ENCODE measurements around the gene TMSB4X. TPM values are rescaled to one million over a fixed set of nuclear protein-coding genes. Genes with fewer than 3 reads are reported as not detected.

The TMSB4X gene
- polyA plus RNA-seq, 1 donor, result 2,768 TPM

GRCh38 chrX:12993826-12994225, 18.9 kb downstream of the TMSB4X start:
- Histone ChIP-seq H3K27ac (ENCODE audit: low read length) (no peak overlapping the region), H3K36me3 (ENCODE audit: control insufficient read depth, insufficient read depth, low read length) (no peaks in the 10 kb centered on the region), H3K27me3 (ENCODE audit: control insufficient read depth, insufficient read depth, low read length) (no peaks in the 10 kb centered on the region), H3K9me3 (ENCODE audit: control insufficient read depth, low read depth, low read length) (no peaks in the 10 kb centered on the region), H3K4me1 (ENCODE audit: control insufficient read depth, insufficient read depth, low read length) (peaks cover 18% of the 10 kb centered on the region), H3K4me3 (ENCODE audit: low read length) (no peak overlapping the region)
- DNase-seq, result no peak
- no CpG with 5 or more reads among the region's 1 CpG for WGBS (ENCODE audit: insufficient coverage, low lambda C conversion rate)

GRCh38 chrX:12994321-12994720, 19.4 kb downstream of the TMSB4X start:
- WGBS (ENCODE audit: insufficient coverage, low lambda C conversion rate), result no CpG with 5 or more reads among the region's 4 CpGs
- Histone ChIP-seq H3K27me3 (ENCODE audit: control insufficient read depth, insufficient read depth, low read length) (no peaks in the 10 kb centered on the region), H3K27ac (ENCODE audit: low read length) (no peak overlapping the region), H3K4me1 (ENCODE audit: control insufficient read depth, insufficient read depth, low read length) (peaks cover 20% of the 10 kb centered on the region), H3K4me3 (ENCODE audit: low read length) (no peak overlapping the region), H3K9me3 (ENCODE audit: control insufficient read depth, low read depth, low read length) (no peaks in the 10 kb centered on the region), H3K36me3 (ENCODE audit: control insufficient read depth, insufficient read depth, low read length) (no peaks in the 10 kb centered on the region)
- peak in 1 of 2 donors; percentile 56 for DNase-seq

GRCh38 chrX:12996934-12997435, 22.1 kb downstream of the TMSB4X start:
- no peaks in the 10 kb centered on the region for H3K36me3 ChIP-seq (ENCODE audit: control insufficient read depth, insufficient read depth, low read length)
- H3K4me1 ChIP-seq (ENCODE audit: control insufficient read depth, insufficient read depth, low read length), result peaks cover 33% of the 10 kb centered on the region
- H3K9me3 ChIP-seq (ENCODE audit: control insufficient read depth, low read depth, low read length), result no peaks in the 10 kb centered on the region
- no peaks in the 10 kb centered on the region for H3K27me3 ChIP-seq (ENCODE audit: control insufficient read depth, insufficient read depth, low read length)
- H3K27ac ChIP-seq (ENCODE audit: low read length), result peak overlapping the region; percentile 69
- H3K4me3 ChIP-seq (ENCODE audit: low read length), result no peak overlapping the region
- DNase-seq, result peak in 1 of 2 donors; percentile 43
- WGBS (ENCODE audit: insufficient coverage, low lambda C conversion rate), result no CpG with 5 or more reads among the region's 3 CpGs

- WGBS (ENCODE audit: insufficient coverage, low lambda C conversion rate), result no CpG with 5 or more reads among the region's 5 CpGs
- Histone ChIP-seq H3K4me3 (ENCODE audit: low read length) (no peak overlapping the region), H3K27me3 (ENCODE audit: control insufficient read depth, insufficient read depth, low read length) (no peaks in the 10 kb centered on the region), H3K4me1 (ENCODE audit: control insufficient read depth, insufficient read depth, low read length) (peaks cover 37% of the 10 kb centered on the region), H3K36me3 (ENCODE audit: control insufficient read depth, insufficient read depth, low read length) (no peaks in the 10 kb centered on the region), H3K9me3 (ENCODE audit: control insufficient read depth, low read depth, low read length) (no peaks in the 10 kb centered on the region), H3K27ac (ENCODE audit: low read length) (peak overlapping the region; percentile 69)
- DNase-seq, result peak in 1 of 2 donors; percentile 58
These were observed 23.2 kb downstream of the TMSB4X start for GRCh38 chrX:12997906-12998687.

- H3K4me1 ChIP-seq (ENCODE audit: control insufficient read depth, insufficient read depth, low read length), result peaks cover 41% of the 10 kb centered on the region
- H3K27ac ChIP-seq (ENCODE audit: low read length), result no peak overlapping the region
- H3K27me3 ChIP-seq (ENCODE audit: control insufficient read depth, insufficient read depth, low read length), result no peaks in the 10 kb centered on the region
- WGBS (ENCODE audit: insufficient coverage, low lambda C conversion rate), result 54% methylated on average over 3 of the region's 9 CpGs
- H3K36me3 ChIP-seq (ENCODE audit: control insufficient read depth, insufficient read depth, low read length), result no peaks in the 10 kb centered on the region
- H3K9me3 ChIP-seq (ENCODE audit: control insufficient read depth, low read depth, low read length), result no peaks in the 10 kb centered on the region
- H3K4me3 ChIP-seq (ENCODE audit: low read length), result no peak overlapping the region
- DNase-seq, result no peak
These were observed 24.5 kb downstream of the TMSB4X start for GRCh38 chrX:12999422-12999821.

- H3K4me3 ChIP-seq (ENCODE audit: low read length), result no peak overlapping the region
- no peaks in the 10 kb centered on the region for H3K27me3 ChIP-seq (ENCODE audit: control insufficient read depth, insufficient read depth, low read length)
- H3K27ac ChIP-seq (ENCODE audit: low read length), result peak overlapping the region; percentile 28
- H3K36me3 ChIP-seq (ENCODE audit: control insufficient read depth, insufficient read depth, low read length), result no peaks in the 10 kb centered on the region
- peaks cover 41% of the 10 kb centered on the region for H3K4me1 ChIP-seq (ENCODE audit: control insufficient read depth, insufficient read depth, low read length)
- DNase-seq, result peak in 1 of 2 donors; percentile 14
- no peaks in the 10 kb centered on the region for H3K9me3 ChIP-seq (ENCODE audit: control insufficient read depth, low read depth, low read length)
- no CpG with 5 or more reads among the region's 8 CpGs for WGBS (ENCODE audit: insufficient coverage, low lambda C conversion rate)
These were observed 25.4 kb downstream of the TMSB4X start for GRCh38 chrX:13000301-13000811.

- Histone ChIP-seq H3K27ac (ENCODE audit: low read length) (peak overlapping the region; percentile 83), H3K4me3 (ENCODE audit: low read length) (no peak overlapping the region), H3K4me1 (ENCODE audit: control insufficient read depth, insufficient read depth, low read length) (peaks cover 38% of the 10 kb centered on the region), H3K9me3 (ENCODE audit: control insufficient read depth, low read depth, low read length) (no peaks in the 10 kb centered on the region), H3K36me3 (ENCODE audit: control insufficient read depth, insufficient read depth, low read length) (no peaks in the 10 kb centered on the region), H3K27me3 (ENCODE audit: control insufficient read depth, insufficient read depth, low read length) (no peaks in the 10 kb centered on the region)
- WGBS (ENCODE audit: insufficient coverage, low lambda C conversion rate), result no CpG with 5 or more reads among the region's 5 CpGs
- DNase-seq, result no peak
These were observed 26.2 kb downstream of the TMSB4X start for GRCh38 chrX:13001097-13001496.

GRCh38 chrX:13001961-13002671, 27.2 kb downstream of the TMSB4X start:
- Histone ChIP-seq H3K27me3 (ENCODE audit: control insufficient read depth, insufficient read depth, low read length) (no peaks in the 10 kb centered on the region), H3K4me1 (ENCODE audit: control insufficient read depth, insufficient read depth, low read length) (peaks cover 37% of the 10 kb centered on the region), H3K36me3 (ENCODE audit: control insufficient read depth, insufficient read depth, low read length) (no peaks in the 10 kb centered on the region), H3K4me3 (ENCODE audit: low read length) (no peak overlapping the region), H3K9me3 (ENCODE audit: control insufficient read depth, low read depth, low read length) (no peaks in the 10 kb centered on the region), H3K27ac (ENCODE audit: low read length) (peak overlapping the region; percentile 83)
- peak; percentile 32 to 82 for DNase-seq
- 80% methylated on average over 2 of the region's 4 CpGs for whole genome bisulfite sequencing (ENCODE audit: insufficient coverage, low lambda C conversion rate)

GRCh38 chrX:13005661-13006473, 31.0 kb downstream of the TMSB4X start:
- no peak overlapping the region for H3K4me3 ChIP-seq (ENCODE audit: low read length)
- H3K4me1 ChIP-seq (ENCODE audit: control insufficient read depth, insufficient read depth, low read length), result peaks cover 22% of the 10 kb centered on the region
- H3K36me3 ChIP-seq (ENCODE audit: control insufficient read depth, insufficient read depth, low read length), result no peaks in the 10 kb centered on the region
- no peaks in the 10 kb centered on the region for H3K27me3 ChIP-seq (ENCODE audit: control insufficient read depth, insufficient read depth, low read length)
- no peak for DNase-seq
- H3K27ac ChIP-seq (ENCODE audit: low read length), result no peak overlapping the region
- WGBS (ENCODE audit: insufficient coverage, low lambda C conversion rate), result 89% methylated on average over 1 of the region's 9 CpGs
- no peaks in the 10 kb centered on the region for H3K9me3 ChIP-seq (ENCODE audit: control insufficient read depth, low read depth, low read length)

All from large intestine (tissue), 3 donors.